Activated CD4-positive, alpha-beta T cell treated with anti-CD3 and anti-CD28 coated beads, Interleukin-2, amount 10 ng/mL, durations not matched to agents 7 days and 5 days (primary cell): ENCODE measurements around the gene HAND2. TPM values are rescaled to one million over a fixed set of nuclear protein-coding genes. Genes with fewer than 3 reads are reported as not detected.
A peak's percentile ranks its signal among the peaks of the same experiment; 100 is the strongest.

Experiments used
- CTCF ChIA-PET: fragments of 350-600 bp; sonication (Branson Sonifier 250); formaldehyde crosslinking; loops from one replicate; lab custom pipeline; 2021; ENCODE audit warnings: antibody characterized with exemption; lab: Charles Lee
- POLR2A ChIA-PET: fragments of 350-600 bp; sonication (Branson Sonifier 250); formaldehyde crosslinking; loops from one replicate; lab custom pipeline; 2021; ENCODE audit warnings: antibody characterized with exemption; lab: Charles Lee
- DNase-seq: peaks from one replicate; pipeline ENCODE4 v3.0.0-alpha.2; 2020
- H3K27ac Mint-ChIP-seq: one replicate; pipeline ENCODE4 v1.8.0; 2021; ENCODE audit warnings: mild to moderate bottlenecking, moderate library complexity, mixed read lengths
- H3K27me3 Mint-ChIP-seq: one replicate; pipeline ENCODE4 v1.8.0; 2021; ENCODE audit warnings: mixed read lengths
- H3K36me3 Mint-ChIP-seq: one replicate; pipeline ENCODE4 v1.8.0; 2021; ENCODE audit warnings: low read depth, mixed read lengths
- H3K4me1 Mint-ChIP-seq: one replicate; pipeline ENCODE4 v1.8.0; 2021; ENCODE audit warnings: mixed read lengths
- H3K4me3 Mint-ChIP-seq: one replicate; pipeline ENCODE4 v1.8.0; 2021; ENCODE audit warnings: mild to moderate bottlenecking, moderate library complexity, mixed read lengths
- H3K9me3 Mint-ChIP-seq: one replicate; pipeline ENCODE4 v1.8.0; 2021; ENCODE audit warnings: mixed read lengths
- total RNA-seq, 2 experiments: library from RNA; stranded (reverse); gene quantifications; one replicate each; pipeline ENCODE4 v1.2.3, GENCODE V29; 2021

Gene HAND2
- total RNA-seq, 2 experiments from 2014 or later: not detected

- Mint-ChIP-seq H3K4me3 (no peak overlapping the region), H3K4me1 (peaks cover 20% of the 10 kb centered on the region), H3K27ac (no peak overlapping the region), H3K36me3 (no peaks in the 10 kb centered on the region), H3K9me3 (no peaks in the 10 kb centered on the region), H3K27me3 (no peaks in the 10 kb centered on the region)
- POLR2A ChIA-PET: no interaction called here
- CTCF ChIA-PET: no interaction called here
- DNase-seq: no peak
These were observed 41.4 kb downstream of the HAND2 start for GRCh38 chr4:173488656-173489055.

GRCh38 chr4:173488074-173488473 lies 42.0 kb downstream of the HAND2 start:
- CTCF ChIA-PET: no interaction called here
- Mint-ChIP-seq H3K4me3 (no peak overlapping the region), H3K27ac (no peak overlapping the region), H3K36me3 (no peaks in the 10 kb centered on the region), H3K4me1 (peaks cover 19% of the 10 kb centered on the region), H3K9me3 (no peaks in the 10 kb centered on the region), H3K27me3 (no peaks in the 10 kb centered on the region)
- POLR2A ChIA-PET: no interaction called here
- no peak for DNase-seq

GRCh38 chr4:173486714-173487392 lies 43.2 kb downstream of the HAND2 start:
- no peak overlapping the region for H3K27ac Mint-ChIP-seq
- POLR2A ChIA-PET: no interaction called here
- no peaks in the 10 kb centered on the region for H3K36me3 Mint-ChIP-seq
- no peaks in the 10 kb centered on the region for H3K27me3 Mint-ChIP-seq
- DNase-seq: no peak
- no peaks in the 10 kb centered on the region for H3K9me3 Mint-ChIP-seq
- CTCF ChIA-PET: no interaction called here
- peaks cover 9% of the 10 kb centered on the region for H3K4me1 Mint-ChIP-seq
- H3K4me3 Mint-ChIP-seq: no peak overlapping the region

GRCh38 chr4:173485164-173485563 lies 44.9 kb downstream of the HAND2 start:
- CTCF ChIA-PET: no interaction called here
- POLR2A ChIA-PET: no interaction called here
- DNase-seq: peak; percentile 37
- Mint-ChIP-seq H3K9me3 (no peaks in the 10 kb centered on the region), H3K27me3 (no peaks in the 10 kb centered on the region), H3K36me3 (no peaks in the 10 kb centered on the region), H3K4me1 (no peaks in the 10 kb centered on the region), H3K27ac (no peak overlapping the region), H3K4me3 (no peak overlapping the region)

- Mint-ChIP-seq H3K4me1 (no peaks in the 10 kb centered on the region), H3K27ac (no peak overlapping the region), H3K27me3 (no peaks in the 10 kb centered on the region), H3K9me3 (no peaks in the 10 kb centered on the region), H3K36me3 (no peaks in the 10 kb centered on the region), H3K4me3 (no peak overlapping the region)
- DNase-seq: no peak
- ChIA-PET POLR2A (interaction anchor here (0.6 kb wide), 1 partner anchor 20 kb away, joined by 3 read pairs; no protein-coding TSS in a partner anchor), CTCF (no interaction called here)
These were observed 47.6 kb downstream of the HAND2 start for GRCh38 chr4:173482330-173482931.

GRCh38 chr4:173478913-173479283 lies 51.1 kb downstream of the HAND2 start:
- Mint-ChIP-seq H3K27ac (no peak overlapping the region), H3K27me3 (peaks cover 3% of the 10 kb centered on the region), H3K9me3 (no peaks in the 10 kb centered on the region), H3K4me3 (no peak overlapping the region), H3K36me3 (no peaks in the 10 kb centered on the region), H3K4me1 (no peaks in the 10 kb centered on the region)
- no peak for DNase-seq
- POLR2A ChIA-PET: no interaction called here
- CTCF ChIA-PET: interaction anchor here (1.2 kb wide), 1 partner anchor 15 kb away, joined by 4 read pairs; no protein-coding TSS in a partner anchor

- Mint-ChIP-seq H3K4me1 (no peaks in the 10 kb centered on the region), H3K36me3 (no peaks in the 10 kb centered on the region), H3K9me3 (no peaks in the 10 kb centered on the region), H3K27ac (no peak overlapping the region), H3K27me3 (peaks cover 5% of the 10 kb centered on the region), H3K4me3 (no peak overlapping the region)
- no peak for DNase-seq
- CTCF ChIA-PET: interaction anchor here (1.1 to 1.2 kb wide), 2 partner anchors 16 kb away, joined by 3 to 4 read pairs; no protein-coding TSS in a partner anchor
- POLR2A ChIA-PET: no interaction called here
These were observed 51.7 kb downstream of the HAND2 start for GRCh38 chr4:173478201-173478912.

GRCh38 chr4:173477016-173477415 lies 53.0 kb downstream of the HAND2 start:
- no peak overlapping the region for H3K4me3 Mint-ChIP-seq
- H3K4me1 Mint-ChIP-seq: no peaks in the 10 kb centered on the region
- POLR2A ChIA-PET: no interaction called here
- no peak overlapping the region for H3K27ac Mint-ChIP-seq
- H3K27me3 Mint-ChIP-seq: peaks cover 10% of the 10 kb centered on the region
- H3K36me3 Mint-ChIP-seq: no peaks in the 10 kb centered on the region
- no peaks in the 10 kb centered on the region for H3K9me3 Mint-ChIP-seq
- no peak for DNase-seq
- CTCF ChIA-PET: interaction anchor here (0.8 to 1.1 kb wide), 4 partner anchors 15 to 66 kb away, joined by 3 read pairs; no protein-coding TSS in a partner anchor

Other genes with a start within 250 kb of the HAND2 start
- 1,000 to 10,000 TPM in 1 of 2 experiments, 100 to 1,000 TPM in 1; 975 to 1,039 TPM for gene HMGB2, start 195.9 kb downstream of the HAND2 start, total RNA-seq
- gene SAP30, start 159.3 kb downstream of the HAND2 start, total RNA-seq: 10 to 100 TPM; 15.2 to 22.0 TPM
- gene SCRG1, start 131.1 kb downstream of the HAND2 start, total RNA-seq: not detected